Kidney epithelial cell (primary cell): ENCODE results near the gene ALKBH3. TPM values are rescaled to one million over a fixed set of nuclear protein-coding genes. Genes with fewer than 3 reads are reported as not detected.
A peak's percentile ranks its signal among the peaks of the same experiment; 100 is the strongest.

Experiments
- DNase-seq: peaks from one replicate; pipeline ENCODE4 v3.0.0-alpha.2; 2010; ENCODE audit warnings: low read depth
- H3K27me3 ChIP-seq: 2 replicates; pipeline ENCODE4 v1.6.0; 2011; ENCODE audit warnings: low read length; ENCODE audit not compliant: control insufficient read depth, insufficient read depth
- H3K36me3 ChIP-seq: 2 replicates; pipeline ENCODE4 v1.5.1; 2011; ENCODE audit warnings: low read length; ENCODE audit not compliant: control insufficient read depth, insufficient read depth
- H3K4me3 ChIP-seq: 2 replicates; pipeline ENCODE4 v1.5.1; 2011; ENCODE audit warnings: low read depth, mild to moderate bottlenecking, control low read depth, low read length
- total RNA-seq: library from RNA; depleted of rRNA; stranded (reverse); fragments of >200 nt; gene quantifications from 2 replicates; pipeline ENCODE4 v1.2.3, GENCODE V29; 2015
- TF ChIP-seq, protein P1 (sequence below): IDR thresholded peaks from 2 replicates; pipeline ENCODE4 v1.5.1; 2011; ENCODE audit warnings: mild to moderate bottlenecking, moderate library complexity, low read length, control low read depth, inconsistent platforms; ENCODE audit not compliant: insufficient read depth, poor library complexity, severe bottlenecking

ALKBH3 gene
- total RNA-seq, 1 donor from 2014 or later, result 48.0 TPM

DNA sequence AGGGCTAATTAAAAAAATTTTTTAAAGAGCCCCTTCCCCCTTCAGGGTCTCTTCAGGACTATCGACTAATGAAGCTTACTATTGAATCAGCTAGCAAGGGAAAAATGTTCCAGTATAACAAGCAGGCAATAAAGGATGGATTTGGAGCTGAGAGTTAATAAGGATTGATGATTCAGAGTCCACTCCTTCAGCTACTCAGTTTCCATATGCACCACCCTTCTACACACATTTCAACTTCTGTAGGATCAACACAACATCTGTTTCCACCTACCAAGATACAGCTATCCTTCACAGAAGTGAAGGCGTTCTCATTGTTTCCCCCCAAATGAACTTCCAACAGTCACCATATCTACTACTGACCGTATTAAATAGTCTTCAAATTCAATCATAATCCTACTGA lies 6.6 kb upstream of the ALKBH3 start:
- DNase-seq, result no peak
- H3K4me3 ChIP-seq, result no peak overlapping the region
- TF ChIP-seq, protein P1, sequence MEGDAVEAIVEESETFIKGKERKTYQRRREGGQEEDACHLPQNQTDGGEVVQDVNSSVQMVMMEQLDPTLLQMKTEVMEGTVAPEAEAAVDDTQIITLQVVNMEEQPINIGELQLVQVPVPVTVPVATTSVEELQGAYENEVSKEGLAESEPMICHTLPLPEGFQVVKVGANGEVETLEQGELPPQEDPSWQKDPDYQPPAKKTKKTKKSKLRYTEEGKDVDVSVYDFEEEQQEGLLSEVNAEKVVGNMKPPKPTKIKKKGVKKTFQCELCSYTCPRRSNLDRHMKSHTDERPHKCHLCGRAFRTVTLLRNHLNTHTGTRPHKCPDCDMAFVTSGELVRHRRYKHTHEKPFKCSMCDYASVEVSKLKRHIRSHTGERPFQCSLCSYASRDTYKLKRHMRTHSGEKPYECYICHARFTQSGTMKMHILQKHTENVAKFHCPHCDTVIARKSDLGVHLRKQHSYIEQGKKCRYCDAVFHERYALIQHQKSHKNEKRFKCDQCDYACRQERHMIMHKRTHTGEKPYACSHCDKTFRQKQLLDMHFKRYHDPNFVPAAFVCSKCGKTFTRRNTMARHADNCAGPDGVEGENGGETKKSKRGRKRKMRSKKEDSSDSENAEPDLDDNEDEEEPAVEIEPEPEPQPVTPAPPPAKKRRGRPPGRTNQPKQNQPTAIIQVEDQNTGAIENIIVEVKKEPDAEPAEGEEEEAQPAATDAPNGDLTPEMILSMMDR, result no peak
- H3K27me3 ChIP-seq, result peaks cover 6% of the 10 kb centered on the region
- H3K36me3 ChIP-seq, result no peaks in the 10 kb centered on the region

DNA sequence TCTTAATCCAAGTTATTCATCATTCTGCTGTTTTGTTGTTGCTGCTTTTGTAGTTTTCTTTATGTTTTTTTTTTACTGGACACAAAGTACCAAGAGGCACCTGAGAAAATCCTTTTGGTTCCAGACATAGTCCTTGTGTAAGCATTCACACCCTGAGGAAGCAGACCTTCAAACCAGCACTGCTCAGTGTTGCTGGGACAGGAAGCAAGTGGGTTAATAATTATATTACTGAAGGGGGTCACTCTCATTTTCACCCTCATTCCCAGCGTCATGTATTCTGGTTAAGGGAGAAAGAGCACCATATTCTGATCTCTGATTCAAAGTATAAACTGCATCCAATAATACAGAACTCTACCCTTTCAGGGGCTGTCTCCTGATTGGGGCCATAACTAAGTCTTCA lies 5.9 kb upstream of the ALKBH3 start:
- no peak for DNase-seq
- no peak overlapping the region for H3K4me3 ChIP-seq
- H3K36me3 ChIP-seq, result no peaks in the 10 kb centered on the region
- H3K27me3 ChIP-seq, result peaks cover 6% of the 10 kb centered on the region
- TF ChIP-seq, protein P1, result no peak

- TF ChIP-seq, protein P1, result no peak
- Histone ChIP-seq H3K27me3 (no peaks in the 10 kb centered on the region), H3K4me3 (peak overlapping the region; percentile 67), H3K36me3 (no peaks in the 10 kb centered on the region)
- no peak for DNase-seq
Observed at GRCh38 chr11:43879789-43880639, 617 bp upstream of the ALKBH3 start.

DNA sequence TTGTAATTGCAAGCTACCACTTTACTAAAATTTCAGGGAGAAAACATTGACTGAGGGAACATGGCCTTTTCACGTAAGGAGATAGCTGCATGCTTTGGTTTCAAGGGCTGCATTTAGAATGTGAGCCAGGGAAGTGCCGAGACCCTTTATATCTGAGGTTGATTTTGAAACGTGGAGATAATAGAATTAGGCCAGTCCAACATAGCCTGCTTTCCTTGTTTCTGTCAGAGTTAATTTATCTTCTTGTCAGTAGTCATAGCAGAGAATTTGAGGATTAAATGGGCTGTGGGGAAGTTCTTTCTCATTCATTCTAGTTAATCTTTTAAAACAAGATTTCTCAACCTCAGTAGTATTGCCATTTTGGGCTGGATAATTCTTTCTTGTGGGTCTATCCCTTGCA lies 12.2 kb downstream of the ALKBH3 start:
- Histone ChIP-seq H3K36me3 (peaks cover 2% of the 10 kb centered on the region), H3K27me3 (no peaks in the 10 kb centered on the region), H3K4me3 (no peak overlapping the region)
- no peak for DNase-seq
- TF ChIP-seq, protein P1, result no peak

DNA sequence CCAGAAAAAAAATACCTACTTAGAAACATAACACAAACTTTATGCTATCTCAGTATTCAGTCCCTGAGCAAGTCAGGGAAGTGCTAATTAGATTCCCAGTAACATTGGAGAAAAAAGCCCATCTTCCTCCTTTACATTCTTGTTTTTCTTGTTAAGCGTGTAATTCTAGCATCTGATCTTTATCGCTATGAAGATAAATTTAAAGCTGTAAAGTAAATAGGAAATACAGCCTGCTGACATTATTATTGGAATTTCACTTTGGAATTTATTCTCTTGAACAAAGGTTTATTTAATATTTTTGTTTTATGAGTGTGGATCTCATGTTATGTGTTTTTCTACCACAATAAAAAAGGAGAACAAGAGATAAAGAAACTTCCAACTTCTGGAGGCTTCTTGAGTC lies 13.9 kb downstream of the ALKBH3 start:
- no peak for DNase-seq
- TF ChIP-seq, protein P1, result no peak
- Histone ChIP-seq H3K36me3 (peaks cover 2% of the 10 kb centered on the region), H3K4me3 (no peak overlapping the region), H3K27me3 (no peaks in the 10 kb centered on the region)

DNA sequence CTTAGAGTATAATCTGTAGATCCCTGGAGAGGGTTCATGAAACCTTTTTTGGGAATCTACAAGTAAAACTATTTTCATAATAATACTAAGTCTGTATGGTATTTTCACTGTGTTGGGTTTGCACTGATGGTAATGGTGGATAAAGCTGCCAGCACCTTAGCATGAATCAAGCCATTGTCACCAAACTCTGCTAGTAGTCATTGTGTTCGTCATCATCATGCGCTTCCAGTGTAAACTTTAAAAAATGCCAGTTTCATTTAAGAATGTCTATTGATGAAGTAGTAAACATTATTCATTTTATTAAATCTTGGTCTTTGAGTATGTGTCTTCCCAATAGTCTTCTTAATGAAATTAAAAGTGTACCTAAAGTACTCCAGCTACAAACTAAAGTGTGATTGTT lies 15.0 kb downstream of the ALKBH3 start:
- TF ChIP-seq, protein P1, result no peak
- DNase-seq, result no peak
- Histone ChIP-seq H3K36me3 (peaks cover 2% of the 10 kb centered on the region), H3K27me3 (no peaks in the 10 kb centered on the region), H3K4me3 (no peak overlapping the region)
